Esophagus squamous epithelium (tissue), 5 donors: ENCODE measurements around the gene CYP27B1. TPM values are rescaled to one million over a fixed set of nuclear protein-coding genes. Genes with fewer than 3 reads are reported as not detected.
A peak's percentile ranks its signal among the peaks of the same experiment; 100 is the strongest.

ENCODE experiments used
- DNase-seq: peaks from one replicate; lab custom pipeline; 2025; lab: John Stamatoyannopoulos, UW
- H3K27ac ChIP-seq, 4 donors: fragments of 200-600 bp; sonication (generic); one replicate each; pipeline ENCODE4 v1.5.1; 2016 to 2019; ENCODE audit warnings: mild to moderate bottlenecking in 1 of 4
- H3K27me3 ChIP-seq, 4 donors: fragments of 200-600 bp; sonication (generic); 1 replicate in 3 of 4; 2 replicates in 1 of 4; pipeline versions ENCODE4 v1.5.1 to v1.6.0; 2017 to 2021; ENCODE audit warnings: antibody characterized with exemption in 1 of 4
- H3K36me3 ChIP-seq, 3 donors: fragments of 200-600 bp; sonication (generic); one replicate each; pipeline ENCODE4 v1.5.1; 2016 to 2019
- H3K4me1 ChIP-seq, 3 donors: fragments of 200-600 bp; sonication (generic); one replicate each; pipeline ENCODE4 v1.5.1; 2017 to 2019
- H3K4me3 ChIP-seq, 4 donors: fragments of 200-600 bp; sonication (generic); 1 replicate in 3 of 4; 2 replicates in 1 of 4; pipeline ENCODE4 v1.5.1; 2016 to 2019; ENCODE audit warnings: mild to moderate bottlenecking in 2 of 4, moderate library complexity in 1 of 4
- H3K9me3 ChIP-seq, 3 donors: fragments of 200-600 bp; sonication (generic); one replicate each; pipeline ENCODE4 v1.5.1; 2016 to 2019
- CTCF ChIP-seq, 6 experiments: fragments of 450-650 bp in 4 of 6; fragments of 200-600 bp in 2 of 6; sonication (generic) in 2 of 6; IDR thresholded peaks; one replicate each; pipeline ENCODE4 v1.5.1; 2016 to 2019; ENCODE audit warnings: antibody characterized with exemption in 6 of 6, mild to moderate bottlenecking in 4 of 6, moderate library complexity in 4 of 6
- POLR2A ChIP-seq, 4 donors: fragments of 450-650 bp; IDR thresholded peaks; one replicate each; pipeline ENCODE4 v1.6.1; 2017; ENCODE audit warnings: antibody characterized with exemption in 4 of 4, mild to moderate bottlenecking in 4 of 4, moderate library complexity in 3 of 4
- WGBS, 2 donors: methylation state at CpG; one replicate each; pipeline ENCODE4 v1.1.5; 2018; 5-methylcytosine and 5-hydroxymethylcytosine counted together
- intact Hi-C: fragments of 100-400 bp; cut with DNase I; formaldehyde crosslinking; loops from one replicate; pipeline ENCODE4 v1.15.0; 2022
- total RNA-seq, 4 donors: library from RNA; depleted of rRNA; stranded (reverse); fragments of >200 nt; gene quantifications; one replicate each; pipeline ENCODE4 v1.1.0, GENCODE V29; 2016
- donor health status: DM: yes; HTN: yes; CAD: no.

Gene CYP27B1
- total RNA-seq, 4 donors from 2014 or later: 0.18 to 1.7 (median 1.1) TPM

- Histone ChIP-seq H3K27me3 (no peaks in the 10 kb centered on the region), H3K4me1 (peaks cover 32 to 54% (median 35%) of the 10 kb centered on the region in 3 donors), H3K36me3 (peaks cover 0 to 20% (median 0%) of the 10 kb centered on the region in 3 donors), H3K4me3 (peak overlapping the region; percentile 54 to 98 (median 79)), H3K9me3 (no peaks in the 10 kb centered on the region), H3K27ac (peak overlapping the region; percentile 48 to 86 (median 81))
- TF ChIP-seq CTCF (IDR thresholded peaks at IDR 0.05) (no peak), POLR2A (IDR thresholded peaks at IDR 0.05) (no peak)
- intact Hi-C loops: no loop called here
- no peak for DNase-seq
- WGBS, 2 donors: 6 to 23% methylated on average over 4 to 7 of the region's 76 CpGs
Observed at GRCh38 chr12:57755454-57756372, 11.2 kb downstream of the CYP27B1 start.

- intact Hi-C loops: no loop called here
- H3K36me3 ChIP-seq: peaks cover 0 to 26% (median 0%) of the 10 kb centered on the region in 3 donors
- peak overlapping the region; percentile 48 to 86 (median 81) for H3K27ac ChIP-seq
- no CpG with 5 or more reads among the region's 34 CpGs for WGBS, 2 donors
- TF ChIP-seq CTCF (IDR thresholded peaks at IDR 0.05): no peak
- TF ChIP-seq POLR2A (IDR thresholded peaks at IDR 0.05): no peak
- DNase-seq: no peak
- peak overlapping the region; percentile 54 to 98 (median 79) for H3K4me3 ChIP-seq
- H3K4me1 ChIP-seq: peaks cover 33 to 59% (median 37%) of the 10 kb centered on the region in 3 donors
- H3K9me3 ChIP-seq: no peaks in the 10 kb centered on the region
- no peaks in the 10 kb centered on the region for H3K27me3 ChIP-seq
Observed at GRCh38 chr12:57755194-57755453, 11.8 kb downstream of the CYP27B1 start.

- intact Hi-C loops: no loop called here
- Histone ChIP-seq H3K36me3 (peaks cover 0 to 31% (median 0%) of the 10 kb centered on the region in 3 donors), H3K4me1 (peaks cover 33 to 59% (median 37%) of the 10 kb centered on the region in 3 donors), H3K27ac (peak within 1 kb of the TSS; percentile 48 to 86 (median 81)), H3K4me3 (peak within 1 kb of the TSS; percentile 54 to 98 (median 79)), H3K27me3 (no peaks in the 10 kb centered on the region), H3K9me3 (no peaks in the 10 kb centered on the region)
- WGBS, 2 donors: 1 to 3% methylated on average over 9 to 11 of the region's 41 CpGs
- peak; percentile 43 for DNase-seq
- no peak for TF ChIP-seq POLR2A (IDR thresholded peaks at IDR 0.05)
- no peak for TF ChIP-seq CTCF (IDR thresholded peaks at IDR 0.05)
Observed at GRCh38 chr12:57754411-57755193, 12.3 kb downstream of the CYP27B1 start, which contains the start of gene MARCHF9. Gene MARCHF9, plus strand, starts transcription at chr12:57755103. Its CDS starts 426 bp downstream, at chr12:57755529.

GRCh38 chr12:57753756-57754337, 13.0 kb downstream of the CYP27B1 start:
- intact Hi-C loops: no loop called here
- Histone ChIP-seq H3K4me3 (peak overlapping the region in 1 of 4 donors; percentile 98), H3K27ac (peak overlapping the region in 3 of 4 donors; percentile 48 to 86 (median 76)), H3K4me1 (peaks cover 33 to 59% (median 37%) of the 10 kb centered on the region in 3 donors), H3K27me3 (no peaks in the 10 kb centered on the region), H3K9me3 (no peaks in the 10 kb centered on the region), H3K36me3 (peaks cover 2 to 34% (median 5%) of the 10 kb centered on the region in 3 donors)
- no peak for TF ChIP-seq CTCF (IDR thresholded peaks at IDR 0.05)
- TF ChIP-seq POLR2A (IDR thresholded peaks at IDR 0.05): no peak
- DNase-seq: no peak
- 20 to 38% methylated on average over 1 of the region's 1 CpG for WGBS, 2 donors
